ENCODE results near the gene SMAD1. TPM values are rescaled to one million over a fixed set of nuclear protein-coding genes. Genes with fewer than 3 reads are reported as not detected.

Gene SMAD1
- polyA plus RNA-seq, 1 experiment, result 64.7 TPM

DNA sequence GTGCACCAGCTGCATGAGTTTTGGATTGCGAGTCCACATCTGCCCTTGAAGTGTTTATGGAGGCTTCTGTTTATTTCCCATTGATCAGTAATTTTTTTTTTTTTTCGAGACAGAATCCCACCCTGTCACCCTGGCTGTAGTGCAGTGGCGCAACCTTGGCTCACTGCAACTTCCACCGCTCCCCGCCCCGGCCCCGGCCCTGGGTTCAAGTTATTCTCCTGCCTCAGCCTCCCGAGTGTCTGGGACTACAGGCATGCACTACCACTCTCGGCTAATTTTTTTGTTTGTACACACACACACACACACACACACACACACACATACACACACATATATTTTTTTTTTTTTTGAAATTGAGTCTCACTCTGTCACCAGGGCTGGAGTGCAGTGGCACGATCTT is 46.1 kb downstream of the SMAD1 start:
- no peak overlapping the region for H3K27ac ChIP-seq (ENCODE audit: low read depth, low read length)
- TF ChIP-seq, protein P1, sequence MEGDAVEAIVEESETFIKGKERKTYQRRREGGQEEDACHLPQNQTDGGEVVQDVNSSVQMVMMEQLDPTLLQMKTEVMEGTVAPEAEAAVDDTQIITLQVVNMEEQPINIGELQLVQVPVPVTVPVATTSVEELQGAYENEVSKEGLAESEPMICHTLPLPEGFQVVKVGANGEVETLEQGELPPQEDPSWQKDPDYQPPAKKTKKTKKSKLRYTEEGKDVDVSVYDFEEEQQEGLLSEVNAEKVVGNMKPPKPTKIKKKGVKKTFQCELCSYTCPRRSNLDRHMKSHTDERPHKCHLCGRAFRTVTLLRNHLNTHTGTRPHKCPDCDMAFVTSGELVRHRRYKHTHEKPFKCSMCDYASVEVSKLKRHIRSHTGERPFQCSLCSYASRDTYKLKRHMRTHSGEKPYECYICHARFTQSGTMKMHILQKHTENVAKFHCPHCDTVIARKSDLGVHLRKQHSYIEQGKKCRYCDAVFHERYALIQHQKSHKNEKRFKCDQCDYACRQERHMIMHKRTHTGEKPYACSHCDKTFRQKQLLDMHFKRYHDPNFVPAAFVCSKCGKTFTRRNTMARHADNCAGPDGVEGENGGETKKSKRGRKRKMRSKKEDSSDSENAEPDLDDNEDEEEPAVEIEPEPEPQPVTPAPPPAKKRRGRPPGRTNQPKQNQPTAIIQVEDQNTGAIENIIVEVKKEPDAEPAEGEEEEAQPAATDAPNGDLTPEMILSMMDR (IDR thresholded peaks at IDR 0.05; ENCODE audit: low read depth, low read length), result no peak
- peaks cover 4% of the 10 kb centered on the region; the same call in 1 of the 2 replicates for H3K9me3 ChIP-seq (ENCODE audit: control insufficient read depth, insufficient read depth, low read length)
- ChIA-PET CTCF (no interaction called here), POLR2A (no interaction called here)
- H3K4me3 ChIP-seq (ENCODE audit: low read depth, low read length), result no peak overlapping the region
- no peaks in the 10 kb centered on the region for H3K27me3 ChIP-seq (ENCODE audit: control insufficient read depth, insufficient read depth, low read length)
- DNase-seq (ENCODE audit: low read depth, low spot score), result no peak

DNA sequence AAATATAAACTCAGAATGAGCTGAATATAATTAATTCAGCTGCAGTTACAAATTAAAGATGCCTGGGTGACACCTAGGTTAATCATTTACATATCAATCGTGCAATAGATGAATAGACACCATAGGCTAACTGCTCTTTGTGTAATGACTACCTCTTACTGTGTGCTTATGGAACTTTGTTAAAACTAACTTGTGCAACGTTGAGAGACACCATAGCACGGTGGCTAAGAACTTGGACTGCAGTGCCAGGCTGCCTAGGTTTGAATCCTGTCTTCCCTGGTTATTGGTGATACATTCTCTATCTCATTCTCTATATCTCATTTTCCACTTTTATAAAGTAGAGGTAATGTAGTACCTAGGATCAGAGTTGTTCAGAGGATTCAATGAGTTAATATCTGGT is 46.9 kb downstream of the SMAD1 start:
- CTCF ChIA-PET, result interaction anchor here (1.3 kb wide), 1 partner anchor 29 kb away, joined by 3 read pairs; no protein-coding TSS in a partner anchor
- Histone ChIP-seq H3K27me3 (ENCODE audit: control insufficient read depth, insufficient read depth, low read length) (no peaks in the 10 kb centered on the region), H3K4me3 (ENCODE audit: low read depth, low read length) (no peak overlapping the region), H3K27ac (ENCODE audit: low read depth, low read length) (no peak overlapping the region), H3K9me3 (ENCODE audit: control insufficient read depth, insufficient read depth, low read length) (peaks cover 2% of the 10 kb centered on the region; the same call in 1 of the 2 replicates)
- POLR2A ChIA-PET, result no interaction called here
- DNase-seq (ENCODE audit: low read depth, low spot score), result no peak
- TF ChIP-seq, protein P1 (IDR thresholded peaks at IDR 0.05; ENCODE audit: low read depth, low read length), result no peak

DNA sequence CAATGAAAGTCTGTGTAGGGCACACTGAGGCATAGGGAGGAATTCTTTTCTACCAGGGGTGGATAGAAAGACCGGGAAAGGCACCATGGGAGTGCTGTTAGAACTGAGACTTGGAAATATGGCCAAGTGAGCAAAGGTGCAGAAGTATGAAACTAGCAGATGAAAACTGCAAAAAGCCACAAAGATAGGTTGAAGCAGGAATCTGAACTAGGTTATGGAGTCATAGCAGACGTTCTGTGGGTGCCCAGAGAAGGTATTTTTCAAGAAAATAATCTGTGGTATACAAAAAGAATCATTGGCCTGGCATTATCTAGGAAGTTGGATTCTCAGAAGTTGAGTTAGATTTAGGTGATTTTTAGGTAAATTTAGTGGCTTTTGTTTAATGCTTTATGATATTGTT is 48.5 kb downstream of the SMAD1 start:
- CTCF ChIA-PET, result interaction anchor here (1.3 kb wide), 1 partner anchor 27 kb away, joined by 3 read pairs; no protein-coding TSS in a partner anchor
- TF ChIP-seq, protein P1 (IDR thresholded peaks at IDR 0.05; ENCODE audit: low read depth, low read length), result no peak
- no peak overlapping the region for H3K27ac ChIP-seq (ENCODE audit: low read depth, low read length)
- H3K9me3 ChIP-seq (ENCODE audit: control insufficient read depth, insufficient read depth, low read length), result no peaks in the 10 kb centered on the region
- H3K27me3 ChIP-seq (ENCODE audit: control insufficient read depth, insufficient read depth, low read length), result no peaks in the 10 kb centered on the region
- no peak overlapping the region for H3K4me3 ChIP-seq (ENCODE audit: low read depth, low read length)
- no peak for DNase-seq (ENCODE audit: low read depth, low spot score)
- POLR2A ChIA-PET, result no interaction called here

GRCh38 chr4:145530662-145531061 is 49.0 kb downstream of the SMAD1 start:
- ChIA-PET CTCF (no interaction called here), POLR2A (no interaction called here)
- TF ChIP-seq, protein P1 (IDR thresholded peaks at IDR 0.05; ENCODE audit: low read depth, low read length), result no peak
- Histone ChIP-seq H3K9me3 (ENCODE audit: control insufficient read depth, insufficient read depth, low read length) (no peaks in the 10 kb centered on the region), H3K27ac (ENCODE audit: low read depth, low read length) (no peak overlapping the region), H3K4me3 (ENCODE audit: low read depth, low read length) (no peak overlapping the region), H3K27me3 (ENCODE audit: control insufficient read depth, insufficient read depth, low read length) (no peaks in the 10 kb centered on the region)
- DNase-seq (ENCODE audit: low read depth, low spot score), result no peak

DNA sequence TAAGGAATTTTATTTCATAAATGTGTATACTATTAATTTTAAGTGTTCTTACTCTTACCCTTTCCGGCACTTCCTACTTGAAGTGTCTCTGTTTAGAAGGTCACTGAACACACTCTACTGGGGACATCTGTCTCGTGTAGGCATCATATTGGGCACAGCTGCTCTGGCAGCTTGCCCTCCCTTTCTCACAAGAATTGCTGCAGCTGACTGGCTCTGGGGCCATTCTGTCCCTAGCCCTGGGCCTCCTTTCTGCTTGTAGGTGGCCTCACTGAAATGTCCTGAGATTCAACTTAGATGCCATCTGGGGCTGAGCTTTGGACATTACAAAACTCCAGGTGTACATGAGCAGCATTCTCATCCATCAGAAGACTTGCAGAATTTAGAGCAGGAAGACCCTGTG is 49.6 kb downstream of the SMAD1 start:
- Histone ChIP-seq H3K4me3 (ENCODE audit: low read depth, low read length) (no peak overlapping the region), H3K27me3 (ENCODE audit: control insufficient read depth, insufficient read depth, low read length) (no peaks in the 10 kb centered on the region), H3K9me3 (ENCODE audit: control insufficient read depth, insufficient read depth, low read length) (no peaks in the 10 kb centered on the region), H3K27ac (ENCODE audit: low read depth, low read length) (no peak overlapping the region)
- ChIA-PET CTCF (interaction anchor here (1.3 to 1.5 kb wide), 2 partner anchors 79 to 297 kb away, joined by 4 to 6 read pairs; no protein-coding TSS in a partner anchor), POLR2A (no interaction called here)
- TF ChIP-seq, protein P1 (IDR thresholded peaks at IDR 0.05; ENCODE audit: low read depth, low read length), result no peak
- DNase-seq (ENCODE audit: low read depth, low spot score), result no peak

Data from AG04450 (cell line).